ENCODE results near the gene GOLGA6C.

DNA sequence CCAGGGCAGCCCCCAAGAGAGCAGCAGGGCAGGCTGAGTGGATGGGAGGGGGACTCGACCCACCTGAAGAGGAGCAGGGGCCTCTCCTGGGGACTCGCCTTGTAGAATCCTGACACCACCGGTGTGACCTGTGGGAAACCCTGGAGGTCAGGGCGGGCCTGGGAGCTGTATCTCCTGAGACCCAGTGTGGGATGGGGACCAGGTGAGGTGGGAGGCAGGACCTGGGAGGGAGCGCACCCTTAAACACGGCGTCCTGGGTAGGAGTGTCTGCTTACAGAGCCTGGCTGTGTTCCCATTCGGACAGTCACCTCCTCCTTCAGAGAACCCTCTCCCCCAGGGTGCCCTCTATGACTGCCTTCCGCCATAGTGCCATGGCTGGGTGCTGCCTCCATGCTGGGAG, 29.3 kb upstream of the GOLGA6C start:
- no peak for TF ChIP-seq POLR2AphosphoS5 (IDR thresholded peaks at IDR 0.05)
- no peak for TF ChIP-seq CTCF (IDR thresholded peaks at IDR 0.05)

All from breast epithelium (tissue), 3 donors.